Measurements from ENCODE around the gene CDC42EP4.
"Not testable (repeated sequence)": the region's sequence is repeated elsewhere in the genome, so short reads cannot be mapped to it uniquely, and the experiment has no call there.

CDC42EP4 gene

DNA sequence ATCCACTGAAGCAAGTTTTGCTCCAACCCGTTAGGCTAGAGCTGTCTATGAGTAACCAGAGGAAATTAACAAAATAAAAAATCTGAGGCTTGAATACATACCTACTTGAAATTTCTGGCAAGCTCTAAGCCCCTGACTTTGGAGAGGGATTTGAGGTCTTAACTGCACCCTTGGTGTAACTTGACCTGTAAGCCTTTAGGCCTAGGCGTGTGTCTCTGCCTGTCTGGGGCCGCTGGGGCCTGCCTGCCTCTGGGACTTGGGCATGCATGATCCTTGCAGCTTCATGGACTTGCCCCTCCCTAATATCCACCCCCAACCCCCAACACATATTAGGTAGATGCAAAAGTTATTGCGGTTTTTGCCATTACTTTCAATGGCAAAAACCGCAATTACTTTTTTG lies 3.7 kb upstream of the CDC42EP4 start:
- DNase-seq (ENCODE audit: low read depth) = no peak
- H3K4me3 ChIP-seq (ENCODE audit: control insufficient read depth, low read depth, low read length) = no peak overlapping the region
- TF ChIP-seq, protein P1, sequence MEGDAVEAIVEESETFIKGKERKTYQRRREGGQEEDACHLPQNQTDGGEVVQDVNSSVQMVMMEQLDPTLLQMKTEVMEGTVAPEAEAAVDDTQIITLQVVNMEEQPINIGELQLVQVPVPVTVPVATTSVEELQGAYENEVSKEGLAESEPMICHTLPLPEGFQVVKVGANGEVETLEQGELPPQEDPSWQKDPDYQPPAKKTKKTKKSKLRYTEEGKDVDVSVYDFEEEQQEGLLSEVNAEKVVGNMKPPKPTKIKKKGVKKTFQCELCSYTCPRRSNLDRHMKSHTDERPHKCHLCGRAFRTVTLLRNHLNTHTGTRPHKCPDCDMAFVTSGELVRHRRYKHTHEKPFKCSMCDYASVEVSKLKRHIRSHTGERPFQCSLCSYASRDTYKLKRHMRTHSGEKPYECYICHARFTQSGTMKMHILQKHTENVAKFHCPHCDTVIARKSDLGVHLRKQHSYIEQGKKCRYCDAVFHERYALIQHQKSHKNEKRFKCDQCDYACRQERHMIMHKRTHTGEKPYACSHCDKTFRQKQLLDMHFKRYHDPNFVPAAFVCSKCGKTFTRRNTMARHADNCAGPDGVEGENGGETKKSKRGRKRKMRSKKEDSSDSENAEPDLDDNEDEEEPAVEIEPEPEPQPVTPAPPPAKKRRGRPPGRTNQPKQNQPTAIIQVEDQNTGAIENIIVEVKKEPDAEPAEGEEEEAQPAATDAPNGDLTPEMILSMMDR (IDR thresholded peaks at IDR 0.05; ENCODE audit: control insufficient read depth, insufficient read depth, low read depth, low read length, missing control alignments) = no peak

DNA sequence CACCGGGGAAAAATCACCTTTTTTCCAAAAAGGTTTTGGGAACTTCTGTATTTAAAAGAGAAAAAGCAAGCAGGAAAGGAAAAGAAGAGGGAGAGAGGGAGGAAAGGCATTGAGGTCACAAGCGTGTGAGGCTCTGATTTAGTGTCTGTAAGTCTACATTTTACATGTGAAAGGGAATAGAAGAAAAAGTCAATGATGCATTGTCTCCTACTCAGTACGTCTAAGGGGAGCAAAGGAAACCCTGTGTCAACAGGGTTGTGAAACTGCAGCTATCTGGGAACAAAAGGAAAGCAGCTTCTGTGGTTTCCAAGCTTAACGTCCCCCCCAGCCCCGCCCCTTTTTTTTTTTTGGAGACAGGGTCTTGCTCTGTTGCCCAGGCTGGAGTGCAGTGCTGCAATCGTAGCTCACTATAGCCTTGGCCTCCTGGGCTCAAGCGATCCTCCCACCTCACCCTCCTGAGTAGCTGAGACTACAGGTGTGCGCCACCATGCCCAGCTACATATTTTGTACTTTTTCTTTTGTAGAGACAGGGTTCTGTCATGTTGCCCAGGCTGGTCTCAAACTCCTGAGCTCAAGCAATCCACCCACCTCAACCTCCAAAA lies 1.8 kb upstream of the CDC42EP4 start:
- H3K4me3 ChIP-seq (ENCODE audit: control insufficient read depth, low read depth, low read length) = no peak overlapping the region
- no peak for DNase-seq (ENCODE audit: low read depth)
- TF ChIP-seq, protein P1 (IDR thresholded peaks at IDR 0.05; ENCODE audit: control insufficient read depth, insufficient read depth, low read depth, low read length, missing control alignments) = no peak

DNA sequence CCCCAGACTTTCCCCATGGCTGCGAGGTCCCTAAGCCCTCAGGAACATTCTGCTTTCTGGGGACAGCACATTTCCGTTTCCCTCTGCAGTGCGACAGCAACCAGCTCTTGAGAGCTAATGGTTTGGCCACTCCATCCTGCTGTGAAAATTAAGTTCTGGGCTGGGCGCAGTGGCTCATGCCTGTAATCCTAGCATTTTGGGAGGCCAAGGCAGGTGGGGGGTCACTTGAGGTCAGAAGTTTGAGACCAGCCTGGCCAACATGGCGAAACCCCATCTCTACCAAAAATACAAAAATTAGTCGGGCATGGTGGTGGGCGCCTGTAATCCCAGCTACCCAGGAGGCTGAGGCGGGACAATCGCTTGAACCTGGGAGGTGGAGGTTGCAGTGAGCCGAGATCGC lies 1.1 kb upstream of the CDC42EP4 start:
- not testable (repeated sequence) for H3K4me3 ChIP-seq (ENCODE audit: control insufficient read depth, low read depth, low read length); DNase-seq (ENCODE audit: low read depth)

DNA sequence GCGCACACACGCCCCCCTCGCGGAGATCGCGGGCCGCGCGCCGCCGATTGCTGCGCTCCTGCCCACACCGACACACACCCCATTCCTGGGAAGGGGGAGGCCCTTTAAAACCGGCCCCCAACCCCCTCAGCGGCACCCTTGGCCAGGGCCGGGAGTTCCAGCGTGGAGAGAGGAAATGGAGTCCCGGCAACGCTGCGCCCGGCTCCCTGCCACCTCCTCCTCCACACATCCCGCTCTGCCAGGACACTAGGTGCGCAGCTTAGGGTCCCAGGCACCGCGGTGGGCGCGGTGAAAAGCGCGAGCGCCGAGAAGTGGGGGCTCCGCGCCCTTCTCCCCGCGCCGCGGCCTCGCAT lies 397 bp downstream of the CDC42EP4 start:
- DNase-seq (ENCODE audit: low read depth) = no peak

GRCh38 chr17:73309727-73310596 lies 1.8 kb downstream of the CDC42EP4 start:
- TF ChIP-seq, protein P1 (IDR thresholded peaks at IDR 0.05; ENCODE audit: control insufficient read depth, insufficient read depth, low read depth, low read length, missing control alignments) = no peak
- DNase-seq (ENCODE audit: low read depth) = no peak
- peak overlapping the region; percentile 90 for H3K4me3 ChIP-seq (ENCODE audit: control insufficient read depth, low read depth, low read length)

More for the DNA sequence above, 397 bp downstream of the CDC42EP4 start:
- H3K4me3 ChIP-seq (ENCODE audit: control insufficient read depth, low read depth, low read length) = peak overlapping the region; percentile 90
- TF ChIP-seq, protein P1 (IDR thresholded peaks at IDR 0.05; ENCODE audit: control insufficient read depth, insufficient read depth, low read depth, low read length, missing control alignments) = no peak

DNA sequence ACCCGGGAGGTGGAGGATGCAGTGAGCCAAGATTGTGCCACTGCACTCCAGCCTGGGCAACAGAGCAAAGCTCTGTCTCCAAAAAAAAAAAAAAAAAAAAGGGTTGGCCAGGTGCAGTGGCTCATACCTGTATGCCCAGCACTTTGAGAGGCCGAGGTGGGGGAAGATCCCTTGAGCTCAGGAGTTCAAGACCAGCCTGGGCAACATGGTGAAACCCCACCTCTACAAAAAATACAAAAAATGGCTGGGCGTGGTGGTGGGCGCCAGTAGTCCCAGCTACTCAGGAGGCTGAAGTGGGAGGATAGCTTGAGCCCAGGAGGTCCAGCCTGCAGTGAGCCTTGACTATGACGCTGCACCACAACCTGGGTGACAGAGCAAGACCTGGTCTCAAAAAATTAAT lies 2.8 kb downstream of the CDC42EP4 start:
- not testable (repeated sequence) for DNase-seq (ENCODE audit: low read depth); H3K4me3 ChIP-seq (ENCODE audit: control insufficient read depth, low read depth, low read length)

DNA sequence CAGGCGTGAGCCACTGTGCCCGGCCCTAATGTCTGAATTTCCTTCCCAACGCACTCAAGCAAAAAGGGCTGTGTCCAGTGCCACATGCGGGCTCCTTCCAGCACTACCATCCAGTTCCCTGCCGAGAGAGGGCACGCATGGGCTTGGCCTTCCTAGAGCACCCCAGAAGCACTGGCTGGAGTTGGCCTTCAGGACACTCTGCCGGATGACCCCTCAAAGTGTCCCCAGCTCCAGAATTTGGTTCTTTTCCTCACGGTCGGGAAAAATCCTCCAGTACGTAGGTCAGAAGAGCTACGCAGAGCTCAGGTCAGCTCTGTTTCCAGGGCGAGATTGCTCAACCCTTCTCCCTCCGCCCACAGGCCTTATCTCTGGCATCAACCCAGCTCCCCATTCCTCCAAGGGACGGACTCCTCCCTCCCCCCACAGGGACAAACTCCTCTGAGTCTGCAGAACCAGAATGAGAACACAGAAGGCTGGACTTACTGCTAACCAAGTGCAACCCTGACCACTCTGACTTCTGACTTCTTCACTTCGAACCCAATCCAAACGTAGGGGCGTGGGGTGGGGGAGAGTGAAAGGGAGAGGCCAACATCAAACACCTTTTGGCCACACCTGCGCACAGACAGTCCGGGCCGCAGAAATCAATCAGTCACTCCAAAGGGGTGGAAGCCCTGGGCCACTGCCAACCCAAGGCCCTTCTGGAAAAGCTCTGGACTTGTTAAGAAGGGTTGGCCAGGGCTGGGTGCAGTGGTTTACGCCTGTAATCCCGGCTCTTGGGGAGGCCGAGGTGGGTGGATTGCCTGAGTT lies 3.6 kb downstream of the CDC42EP4 start:
- DNase-seq (ENCODE audit: low read depth) = no peak
- TF ChIP-seq, protein P1 (IDR thresholded peaks at IDR 0.05; ENCODE audit: control insufficient read depth, insufficient read depth, low read depth, low read length, missing control alignments) = no peak
- H3K4me3 ChIP-seq (ENCODE audit: control insufficient read depth, low read depth, low read length) = no peak overlapping the region
